ENCODE measurements around the gene OTOG. TPM values are rescaled to one million over a fixed set of nuclear protein-coding genes. Genes with fewer than 3 reads are reported as not detected.

The OTOG gene
- total and polyA plus RNA-seq, 2 of the 8 experiments (the other 6 are each of a cell fraction or from before 2014, with no cell fraction given): 0.41 to 1.5 TPM

DNA sequence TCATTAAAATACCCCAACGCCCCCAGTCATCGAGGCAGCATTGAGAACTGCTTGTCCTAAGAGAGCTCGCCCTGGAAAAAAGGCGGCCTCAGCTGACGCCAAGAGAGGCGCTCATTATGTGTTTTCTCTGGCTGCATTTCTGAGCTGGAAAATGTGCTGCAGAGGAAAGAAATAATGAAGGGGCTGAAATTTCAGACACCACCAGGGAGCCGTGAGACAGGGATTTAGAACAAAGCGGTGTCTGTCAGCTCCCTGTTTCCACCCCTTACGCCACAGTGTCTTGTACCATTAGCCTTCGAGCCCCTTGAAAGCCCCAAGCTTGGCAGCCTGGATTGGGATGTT is 17.2 kb upstream of the OTOG start:
- no peak overlapping the region for H2AK5ac ChIP-seq (ENCODE audit: low read depth, low read length)
- no peaks in the 10 kb centered on the region for H3K36me3 ChIP-seq (ENCODE audit: control insufficient read depth in 2 of 4, insufficient read depth in 4 of 4, low read length in 3 of 4)
- no peak overlapping the region for H4K8ac ChIP-seq (ENCODE audit: extremely low read depth, insufficient read depth, low read length)
- H3K23ac ChIP-seq (ENCODE audit: insufficient read length): no peak overlapping the region
- H3K4ac ChIP-seq (replicated peaks; ENCODE audit: insufficient read length, low read depth, low read length): no peak overlapping the region
- no peak overlapping the region for H2BK20ac ChIP-seq (ENCODE audit: low read length)
- H3K79me2 ChIP-seq (ENCODE audit: control insufficient read depth in 1 of 2, insufficient read depth in 2 of 2, low read length in 2 of 2): no peaks in the 10 kb centered on the region
- no peaks in the 10 kb centered on the region for H3K79me1 ChIP-seq (ENCODE audit: low read depth, low read length)
- WGBS, 2 experiments (ENCODE audit: extremely low coverage in 1 of 2, insufficient coverage in 1 of 2, insufficient read length in 1 of 2, insufficient replicate concordance in 2 of 2, low coverage in 1 of 2, low lambda C conversion rate in 2 of 2, missing lambda C conversion rate in 1 of 2): 91% methylated on average over 10 of the region's 10 CpGs; no CpG with 5 or more reads in 1 of the 2 experiments
- H2BK15ac ChIP-seq (ENCODE audit: low read length): no peak overlapping the region
- DNase-seq (ENCODE audit: low read depth in 1 of 2, low spot score in 2 of 2): no peak
- H3K4me2 ChIP-seq (ENCODE audit: insufficient read depth in 1 of 2, low read depth in 2 of 2, low read length in 2 of 2): no peak overlapping the region
- peaks cover 0 to 6% (median 0%) of the 10 kb centered on the region in 4 experiments; a peak in 3 of 7 replicates for H3K4me1 ChIP-seq (replicated peaks in 1 of 4; ENCODE audit: control insufficient read depth in 3 of 4, insufficient read depth in 4 of 4, low read length in 3 of 4)
- no peaks in the 10 kb centered on the region for H3K9me3 ChIP-seq (ENCODE audit: insufficient read depth in 2 of 2, low read depth in 1 of 2, low read length in 1 of 2)
- H3K4me3 ChIP-seq (ENCODE audit: extremely low read depth in 1 of 4, insufficient read depth in 2 of 4, low read depth in 3 of 4, low read length in 4 of 4): no peak overlapping the region
- H4K20me1 ChIP-seq (replicated peaks in 1 of 2; ENCODE audit: control insufficient read depth in 1 of 2, insufficient read depth in 2 of 2, low read length in 2 of 2): peaks cover 0 to 2% of the 10 kb centered on the region in 2 experiments
- no peak overlapping the region for H2BK120ac ChIP-seq (replicated peaks; ENCODE audit: low read depth, low read length)
- H3K23me2 ChIP-seq (ENCODE audit: low read depth, low read length): no peaks in the 10 kb centered on the region
- no peak overlapping the region for H3K18ac ChIP-seq (ENCODE audit: extremely low read depth, low read length)
- H2BK12ac ChIP-seq (ENCODE audit: low read depth, low read length): no peak overlapping the region
- no peak for FAIRE-seq
- no peak overlapping the region for H3K14ac ChIP-seq (ENCODE audit: insufficient read length)
- ChIA-PET CTCF (ENCODE audit: partially characterized antibody) (interaction anchor here (0.6 to 44.8 kb wide), 14 partner anchors 8 to 300 kb away, joined by 3 to 1414 read pairs (median 4); partner anchors contain the start of genes KCNJ11 and OTOG), POLR2A (ENCODE audit: partially characterized antibody) (interaction anchor here (1.0 kb wide), 1 partner anchor 12 kb away, joined by 3 read pairs; no protein-coding TSS in a partner anchor)
- no peak overlapping the region for H3K9ac ChIP-seq (replicated peaks in 1 of 4; ENCODE audit: extremely low read depth in 1 of 4, low read depth in 3 of 4, low read length in 3 of 4)
- H4K91ac ChIP-seq (replicated peaks; ENCODE audit: insufficient read length, low read length): no peak overlapping the region
- H2BK5ac ChIP-seq (ENCODE audit: low read depth, low read length): no peak overlapping the region
- no peak overlapping the region for H3K27ac ChIP-seq (ENCODE audit: low read depth, low read length)
- no peak overlapping the region for H2AFZ ChIP-seq (ENCODE audit: low read length)
- H4K5ac ChIP-seq (ENCODE audit: insufficient read length, low read depth, low read length): no peak overlapping the region
- no peaks in the 10 kb centered on the region; a peak in 1 of 7 replicates for H3K27me3 ChIP-seq (replicated peaks in 1 of 4; ENCODE audit: control insufficient read depth in 3 of 4, extremely low read depth in 1 of 4, insufficient read depth in 3 of 4, low read length in 3 of 4)
- no peak overlapping the region for H3K56ac ChIP-seq (replicated peaks; ENCODE audit: insufficient read length, low read depth, low read length)
- TF ChIP-seq KDM4A (IDR thresholded peaks at IDR 0.05; ENCODE audit: low read depth, low read length, severe bottlenecking) (no peak), MAFK (IDR thresholded peaks at IDR 0.05; ENCODE audit: low read depth, low read length) (no peak), YY1 (IDR thresholded peaks at IDR 0.05; ENCODE audit: low read depth, low read length) (no peak), SUZ12 (IDR thresholded peaks at IDR 0.05; ENCODE audit: low read length) (no peak)
- TF ChIP-seq, protein P1, sequence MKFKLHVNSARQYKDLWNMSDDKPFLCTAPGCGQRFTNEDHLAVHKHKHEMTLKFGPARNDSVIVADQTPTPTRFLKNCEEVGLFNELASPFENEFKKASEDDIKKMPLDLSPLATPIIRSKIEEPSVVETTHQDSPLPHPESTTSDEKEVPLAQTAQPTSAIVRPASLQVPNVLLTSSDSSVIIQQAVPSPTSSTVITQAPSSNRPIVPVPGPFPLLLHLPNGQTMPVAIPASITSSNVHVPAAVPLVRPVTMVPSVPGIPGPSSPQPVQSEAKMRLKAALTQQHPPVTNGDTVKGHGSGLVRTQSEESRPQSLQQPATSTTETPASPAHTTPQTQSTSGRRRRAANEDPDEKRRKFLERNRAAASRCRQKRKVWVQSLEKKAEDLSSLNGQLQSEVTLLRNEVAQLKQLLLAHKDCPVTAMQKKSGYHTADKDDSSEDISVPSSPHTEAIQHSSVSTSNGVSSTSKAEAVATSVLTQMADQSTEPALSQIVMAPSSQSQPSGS (IDR thresholded peaks at IDR 0.05; ENCODE audit: low read length): no peak
